Neural cell (in vitro differentiated cells): ENCODE results near the gene N4BP2L1.

Experiments used
- CTCF ChIP-seq: fragments of 450-650 bp; IDR thresholded peaks from 2 replicates; pipeline ENCODE4 v1.5.1; 2014; ENCODE audit warnings: antibody characterized with exemption, mild to moderate bottlenecking, moderate library complexity; ENCODE audit not compliant: poor library complexity, severe bottlenecking
- EZH2 ChIP-seq: fragments of 200-600, 300-800 bp; shearing (Covaris generic), sonication (generic); IDR thresholded peaks from 2 replicates; pipeline ENCODE4 v1.6.1; 2014; ENCODE audit warnings: antibody characterized with exemption, low read length, borderline replicate concordance, mild to moderate bottlenecking; ENCODE audit not compliant: insufficient read depth, poor library complexity, severe bottlenecking
- POLR2AphosphoS5 ChIP-seq: IDR thresholded peaks from 2 replicates; pipeline ENCODE4 v1.6.1; 2012
- RAD21 ChIP-seq: fragments of 450-650 bp; conservative IDR thresholded peaks from 2 replicates; pipeline ENCODE4 v1.6.1; 2014; ENCODE audit warnings: antibody characterized with exemption, mild to moderate bottlenecking, moderate library complexity
- REST ChIP-seq: IDR thresholded peaks from 2 replicates; pipeline ENCODE4 v1.6.1; 2012; ENCODE audit warnings: borderline replicate concordance

- TF ChIP-seq EZH2: no peak
- TF ChIP-seq CTCF: no peak
- TF ChIP-seq REST: no peak
- no peak for TF ChIP-seq POLR2AphosphoS5
- no peak for TF ChIP-seq RAD21
Measured at GRCh38 chr13:32453981-32454380, 26.1 kb upstream of the N4BP2L1 start.
